GM19468 (cell line): Measurements from ENCODE around the gene PEMT.

Experiments
- ATAC-seq: cut with Tn5 transposase; IDR thresholded peaks from one replicate; pipeline ENCODE4 v1.9.1; 2021; ENCODE audit warnings: mild to moderate bottlenecking, moderate library complexity, moderate number of reproducible peaks; ENCODE audit not compliant: unreplicated experiment; ENCODE audit errors: extremely low read depth

Gene PEMT

DNA sequence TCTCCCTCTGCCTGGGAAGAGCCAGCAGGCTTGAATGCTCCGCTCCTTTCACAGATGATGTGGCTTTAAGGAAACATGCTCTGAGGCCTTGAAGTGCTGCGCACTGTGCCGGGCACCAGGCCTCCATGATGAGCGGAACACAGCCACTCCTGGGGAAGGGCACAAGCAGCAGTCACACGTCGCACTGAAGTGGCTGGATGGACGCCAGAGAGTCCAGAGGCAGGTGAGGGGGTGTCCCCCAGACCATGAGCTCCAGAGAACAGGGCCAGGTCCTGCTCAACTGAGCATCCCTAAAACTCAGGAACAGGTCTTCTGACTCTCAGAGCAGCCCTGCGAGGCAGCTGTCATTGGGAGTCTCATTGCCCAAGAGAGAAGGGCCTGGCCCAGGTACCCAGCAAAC is 35.6 kb downstream of the PEMT start:
- no peak for ATAC-seq

- no peak for ATAC-seq
Observed at GRCh38 chr17:17555151-17555550, 36.4 kb downstream of the PEMT start.

DNA sequence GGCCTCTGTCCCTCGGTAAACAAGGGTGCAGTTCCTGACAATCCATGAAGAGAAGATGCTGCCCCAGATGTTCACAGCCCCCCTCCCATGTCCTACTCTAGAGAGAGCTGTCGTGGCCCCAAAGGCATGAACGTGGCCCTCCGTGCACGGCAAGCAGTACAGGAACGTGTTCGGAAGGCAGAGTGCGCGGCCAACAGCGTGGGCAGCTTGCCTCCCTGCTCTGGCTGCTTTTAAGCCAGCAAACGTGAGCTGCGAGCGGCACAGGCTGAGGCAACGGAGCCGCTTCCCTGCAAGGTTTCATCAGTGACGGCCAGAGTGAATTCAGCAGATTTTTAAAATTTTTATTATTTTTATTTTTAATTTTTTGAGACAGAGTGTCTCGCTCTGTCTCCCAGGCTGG is 37.2 kb downstream of the PEMT start:
- ATAC-seq = no peak

GRCh38 chr17:17553217-17554195 is 38.0 kb downstream of the PEMT start:
- ATAC-seq = no peak

GRCh38 chr17:17552351-17553216 is 38.9 kb downstream of the PEMT start:
- no peak for ATAC-seq

DNA sequence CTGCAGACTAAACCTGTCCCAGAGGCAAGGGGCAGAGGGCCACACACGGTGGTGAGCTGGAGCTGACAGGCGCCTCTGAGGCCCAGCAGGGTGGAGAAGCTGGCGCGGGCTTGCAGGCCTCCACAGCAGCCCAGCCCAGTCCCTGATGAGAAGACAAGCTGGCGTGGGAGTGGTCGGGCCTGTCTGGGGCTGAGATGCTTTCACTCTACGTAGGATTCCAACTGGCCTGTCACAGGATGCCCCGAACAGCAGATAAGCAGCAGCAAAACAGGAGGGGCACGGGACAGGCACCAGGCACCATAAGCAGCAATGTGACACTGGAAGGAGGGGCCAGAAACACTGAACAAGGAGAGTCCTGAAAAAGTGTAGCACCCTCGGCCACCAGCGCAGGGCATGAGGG is 40.1 kb downstream of the PEMT start:
- no peak for ATAC-seq

DNA sequence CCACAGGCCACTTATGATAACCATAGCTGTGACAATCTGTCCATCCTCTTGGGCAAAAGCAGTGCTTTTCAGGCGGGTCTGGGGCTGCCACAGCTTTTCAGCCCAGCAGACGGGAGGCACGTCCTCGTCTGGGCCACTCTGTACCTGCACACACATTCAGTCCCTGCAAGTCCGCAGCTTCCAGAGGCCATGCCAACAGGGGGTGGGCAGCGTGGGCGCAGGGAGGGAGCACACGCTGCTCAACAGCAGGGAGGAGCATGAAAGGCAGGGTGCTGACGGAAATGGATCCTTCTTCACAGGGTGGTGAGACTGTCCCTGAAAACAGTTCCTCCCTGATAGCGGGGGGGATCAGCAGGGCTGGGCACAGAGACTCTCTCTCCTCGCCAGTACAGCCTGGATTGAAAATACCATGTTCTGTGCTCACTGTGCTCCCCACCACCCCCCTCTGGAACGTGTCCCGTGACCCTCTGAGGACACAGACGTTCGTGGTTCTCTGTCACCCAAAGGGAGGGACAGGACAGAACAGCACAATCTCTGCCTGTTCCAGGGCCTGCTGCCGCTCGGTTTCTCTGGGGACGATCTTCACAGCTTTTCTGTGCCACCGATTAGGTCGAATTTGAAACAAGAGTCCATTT is 41.7 kb downstream of the PEMT start:
- ATAC-seq = no peak

- no peak for ATAC-seq
Observed at GRCh38 chr17:17548044-17548443, 43.5 kb downstream of the PEMT start.

- no peak for ATAC-seq
Observed at GRCh38 chr17:17547210-17547764, 44.2 kb downstream of the PEMT start.

GRCh38 chr17:17546399-17547185 is 44.9 kb downstream of the PEMT start:
- ATAC-seq = no peak

- no peak for ATAC-seq
Observed at GRCh38 chr17:17545984-17546383, 45.5 kb downstream of the PEMT start.

- no peak for ATAC-seq
Observed at GRCh38 chr17:17545031-17545820, 46.3 kb downstream of the PEMT start.

DNA sequence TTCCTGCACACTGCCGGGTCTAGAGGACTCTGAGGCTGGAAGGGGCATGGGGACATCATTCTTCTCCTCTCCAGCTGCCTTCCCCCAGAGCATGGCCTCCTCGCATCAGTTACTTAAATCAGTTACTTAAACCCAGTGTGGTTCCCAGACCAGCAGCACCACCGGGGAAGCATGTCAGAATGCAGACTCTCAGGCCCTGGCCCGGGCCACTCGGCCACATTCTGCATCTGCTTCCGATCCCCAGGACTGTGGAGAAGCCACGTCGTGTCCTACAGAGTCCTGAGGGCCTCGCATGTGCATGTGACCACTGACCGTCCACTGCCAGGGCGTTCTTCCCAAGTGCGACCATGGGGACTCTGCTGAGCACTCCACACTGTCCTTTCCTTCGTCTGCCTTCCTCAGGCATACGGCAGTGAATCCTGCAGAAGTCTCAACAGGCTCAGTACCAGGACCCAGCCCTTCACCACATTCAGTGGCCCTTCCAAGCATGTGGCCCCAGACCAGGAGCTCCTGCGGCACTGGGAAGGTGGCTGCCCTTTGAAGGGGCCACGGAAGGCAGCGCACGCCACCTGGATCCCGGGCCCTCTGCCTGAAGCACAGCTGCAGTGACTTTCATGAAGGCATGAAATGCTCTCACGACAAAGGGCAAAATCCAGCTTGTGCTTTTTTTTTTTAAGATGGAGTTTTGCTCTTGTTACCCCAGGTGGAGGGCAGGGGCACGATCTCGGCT is 48.4 kb downstream of the PEMT start:
- ATAC-seq = no peak

DNA sequence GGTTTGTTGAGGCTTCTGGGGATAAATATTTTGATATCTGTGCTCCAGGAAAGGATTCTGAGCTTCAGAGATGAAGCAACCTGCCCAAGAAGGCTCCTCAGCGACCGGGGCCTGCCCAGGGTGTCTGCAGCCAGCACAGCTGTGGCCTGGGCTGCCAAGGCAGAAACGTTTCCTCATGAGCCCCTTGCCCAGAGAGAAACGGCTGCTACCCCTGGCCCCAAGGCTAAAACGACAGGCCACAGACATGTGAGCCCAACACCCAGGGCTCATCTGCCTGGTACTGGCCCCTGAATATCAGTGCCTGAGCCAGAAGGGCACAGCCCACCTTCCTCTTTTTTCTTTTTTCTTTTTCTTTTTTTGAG is 49.9 kb downstream of the PEMT start:
- no peak for ATAC-seq

GRCh38 chr17:17540935-17541639 is 50.4 kb downstream of the PEMT start:
- ATAC-seq = no peak

- ATAC-seq = no peak
Observed at GRCh38 chr17:17540278-17540906, 51.1 kb downstream of the PEMT start.

DNA sequence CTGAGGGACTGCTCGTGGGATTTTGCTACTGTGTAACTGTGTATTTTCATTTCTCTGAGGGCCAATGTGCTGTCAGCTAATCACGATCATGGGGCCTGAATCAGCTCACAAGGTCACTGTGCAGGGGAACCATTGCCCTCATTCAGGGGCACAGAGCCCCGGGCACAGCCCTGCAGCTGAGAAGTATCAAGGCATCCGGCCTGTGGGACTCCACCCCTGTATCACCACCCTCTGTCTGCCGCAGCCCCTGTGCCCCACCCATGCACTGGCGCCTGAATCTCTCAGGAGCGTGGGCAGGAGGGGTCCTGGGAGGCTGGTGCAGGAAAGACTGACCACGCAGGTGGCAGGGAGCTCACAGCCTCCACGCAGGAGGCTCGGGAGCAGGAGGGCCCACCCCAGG is 51.9 kb downstream of the PEMT start:
- ATAC-seq = no peak
